HG03064 (cell line): ENCODE results near the gene TYMP.

Experiments
- ATAC-seq: cut with Tn5 transposase; IDR thresholded peaks from one replicate; pipeline ENCODE4 v1.9.1; 2021; ENCODE audit warnings: low read depth; ENCODE audit not compliant: unreplicated experiment

TYMP gene

GRCh38 chr22:50563413-50564160, 33.8 kb upstream of the TYMP start:
- peak; percentile 17 for ATAC-seq

- peak; percentile 89 for ATAC-seq
Observed at GRCh38 chr22:50562523-50563412, 33.0 kb upstream of the TYMP start, which contains the start of gene SYCE3. Gene SYCE3 (minus strand): TSS chr22:50562919. CDS start chr22:50556405, 6,514 bp downstream.

DNA sequence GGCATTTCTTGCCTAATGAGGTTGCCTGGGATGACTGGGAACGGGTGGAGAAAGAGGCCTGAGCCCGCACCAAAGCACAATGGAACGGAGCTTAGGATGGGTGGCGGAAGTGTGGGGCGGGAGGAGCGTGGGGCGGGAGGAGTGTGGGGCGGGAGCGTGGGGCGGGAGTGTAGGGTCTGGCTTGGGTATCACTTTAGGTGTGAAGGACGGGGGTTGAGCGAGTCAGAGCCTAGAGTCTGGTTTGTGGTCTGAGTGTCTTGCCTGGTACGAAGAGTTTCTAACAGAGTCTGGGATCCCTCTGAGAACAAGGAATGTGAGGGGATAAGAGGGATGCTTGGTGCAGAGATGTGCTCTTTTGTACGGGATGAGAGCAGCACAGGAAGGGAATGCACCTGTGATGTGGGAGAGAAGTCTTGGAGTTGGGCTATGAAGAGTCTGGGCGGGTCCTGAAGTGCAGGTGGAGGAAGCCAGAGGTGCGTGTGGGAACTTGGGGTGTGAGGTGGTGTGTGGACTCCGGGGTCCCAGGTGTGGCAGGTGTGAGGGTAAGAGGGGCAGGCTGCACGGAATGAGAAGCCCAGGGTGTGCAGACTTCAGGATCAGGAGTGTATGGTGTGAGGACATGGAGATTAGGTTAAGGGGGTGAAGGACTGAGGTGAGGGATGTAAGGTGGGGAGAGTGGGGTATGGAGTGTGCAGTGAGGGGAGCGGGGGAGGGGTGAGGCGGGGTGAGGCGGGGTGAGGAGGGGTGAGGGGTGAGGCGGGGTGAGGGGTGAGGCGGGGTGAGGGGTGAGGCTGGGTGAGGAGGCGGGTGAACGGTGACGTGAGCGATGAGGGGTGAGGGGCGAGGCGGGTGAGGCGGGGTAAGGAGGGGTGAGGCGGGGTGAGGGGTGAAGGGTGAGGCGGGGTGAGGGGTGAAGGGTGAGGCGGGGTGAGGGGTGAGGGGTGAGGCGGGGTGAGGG, 31.9 kb upstream of the TYMP start:
- no peak for ATAC-seq

GRCh38 chr22:50560034-50560433, 30.2 kb upstream of the TYMP start:
- ATAC-seq: no peak

DNA sequence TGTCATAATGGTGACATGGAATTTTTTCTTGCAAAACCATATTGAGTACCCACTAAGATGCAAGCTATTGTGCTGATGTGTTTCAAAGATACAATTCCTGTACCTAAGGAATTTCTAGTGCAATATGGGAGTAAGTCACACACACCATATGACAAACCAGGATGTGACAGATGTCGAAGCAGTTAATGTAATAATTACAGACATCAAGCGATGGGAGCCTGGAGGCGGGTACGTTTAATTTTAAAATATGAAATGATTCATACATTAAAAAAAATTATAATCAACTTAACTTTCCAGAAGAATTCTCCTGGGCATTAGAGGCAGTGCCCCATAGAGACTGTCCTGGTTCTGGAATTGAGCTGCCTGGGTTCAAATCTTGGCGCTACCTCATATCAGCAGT, 26.9 kb upstream of the TYMP start:
- ATAC-seq: no peak

- ATAC-seq: no peak
Observed at GRCh38 chr22:50553310-50553709, 23.5 kb upstream of the TYMP start.

GRCh38 chr22:50551160-50551752, 21.4 kb upstream of the TYMP start:
- ATAC-seq: no peak

GRCh38 chr22:50550395-50550794, 20.6 kb upstream of the TYMP start:
- ATAC-seq: no peak

DNA sequence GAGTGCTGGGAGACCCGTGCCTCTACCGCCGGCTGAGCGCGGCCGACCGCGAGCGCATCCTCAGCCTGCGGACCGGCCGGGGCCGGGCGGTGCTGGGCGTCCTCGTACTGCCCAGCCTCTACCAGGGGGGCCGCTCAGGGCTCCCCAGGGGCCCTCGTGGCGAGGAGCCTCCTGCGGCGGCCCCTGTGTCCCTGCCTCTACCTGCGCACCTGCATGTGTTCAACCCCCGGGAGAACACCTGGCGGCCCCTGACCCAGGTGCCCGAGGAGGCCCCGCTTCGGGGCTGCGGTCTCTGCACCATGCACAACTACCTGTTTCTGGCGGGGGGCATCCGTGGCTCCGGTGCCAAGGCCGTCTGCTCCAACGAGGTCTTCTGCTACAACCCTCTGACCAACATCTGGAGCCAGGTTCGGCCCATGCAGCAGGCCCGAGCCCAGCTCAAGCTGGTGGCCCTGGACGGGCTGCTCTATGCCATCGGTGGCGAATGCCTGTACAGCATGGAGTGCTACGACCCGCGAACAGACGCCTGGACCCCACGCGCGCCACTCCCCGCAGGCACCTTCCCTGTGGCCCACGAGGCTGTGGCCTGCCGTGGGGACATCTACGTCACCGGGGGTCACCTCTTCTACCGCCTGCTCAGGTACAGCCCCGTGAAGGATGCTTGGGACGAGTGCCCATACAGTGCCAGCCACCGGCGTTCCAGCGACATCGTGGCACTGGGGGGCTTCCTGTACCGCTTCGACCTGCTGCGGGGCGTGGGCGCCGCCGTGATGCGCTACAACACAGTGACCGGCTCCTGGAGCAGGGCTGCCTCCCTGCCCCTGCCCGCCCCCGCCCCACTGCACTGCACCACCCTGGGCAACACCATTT, 19.3 kb upstream of the TYMP start:
- ATAC-seq: no peak

DNA sequence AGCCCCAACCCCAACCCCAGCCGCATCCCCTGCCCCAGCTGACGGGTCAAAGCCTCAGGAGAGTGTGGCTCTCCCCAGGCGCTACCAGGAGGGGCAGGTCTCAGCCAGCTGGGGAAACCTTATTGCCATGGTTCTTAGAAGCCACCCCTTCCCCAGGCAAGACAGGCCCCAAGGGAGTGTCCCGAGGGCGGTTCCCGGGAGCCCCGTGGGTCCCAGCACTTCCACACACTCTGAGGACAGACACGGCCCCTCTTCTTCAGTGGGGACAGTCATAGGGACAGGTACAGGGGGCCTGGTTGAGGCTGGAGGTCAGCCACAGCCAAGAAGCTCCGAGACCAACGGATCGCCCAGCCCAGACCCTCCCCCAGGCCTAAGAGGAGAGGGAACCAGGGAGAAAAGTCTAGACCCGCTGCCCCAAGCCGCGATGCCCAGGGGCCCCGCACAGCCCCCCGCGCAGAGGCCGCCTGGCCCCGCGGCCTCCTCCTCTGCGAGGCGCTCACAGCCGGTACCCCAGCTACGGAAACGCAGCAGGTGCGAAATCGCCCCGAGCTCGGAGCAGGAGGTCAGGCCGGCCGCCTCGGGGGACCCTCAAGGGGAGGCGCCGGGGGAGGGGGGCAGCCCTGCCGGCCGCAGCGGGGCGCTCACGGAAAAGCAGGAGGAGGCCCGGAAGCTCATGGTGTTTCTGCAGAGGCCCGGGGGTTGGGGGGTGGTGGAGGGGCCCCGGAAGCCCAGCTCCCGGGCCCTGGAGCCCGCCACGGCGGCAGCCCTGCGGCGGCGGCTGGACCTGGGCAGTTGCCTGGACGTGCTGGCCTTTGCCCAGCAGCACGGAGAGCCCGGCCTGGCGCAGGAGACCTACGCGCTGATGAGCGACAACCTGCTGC, 18.5 kb upstream of the TYMP start:
- no peak for ATAC-seq

GRCh38 chr22:50547263-50547985, 17.6 kb upstream of the TYMP start:
- ATAC-seq: no peak

- no peak for ATAC-seq
Observed at GRCh38 chr22:50546326-50547262, 16.8 kb upstream of the TYMP start.

GRCh38 chr22:50545522-50546325, 15.9 kb upstream of the TYMP start, which contains the start of gene KLHDC7B:
Gene KLHDC7B (plus strand): TSS chr22:50545899. CDS start chr22:50546244, 345 bp downstream.
- no peak for ATAC-seq

GRCh38 chr22:50544746-50545253, 15.0 kb upstream of the TYMP start:
- ATAC-seq: no peak

- no peak for ATAC-seq
Observed at GRCh38 chr22:50544078-50544745, 14.4 kb upstream of the TYMP start.
